NCI-H2227 (cell line): ENCODE data around the gene PTPRG.

ENCODE experiments used
- DNase-seq: peaks from one replicate; lab custom pipeline; 2025; ENCODE audit not compliant: unreplicated experiment; lab: John Stamatoyannopoulos, UW

PTPRG gene

DNA sequence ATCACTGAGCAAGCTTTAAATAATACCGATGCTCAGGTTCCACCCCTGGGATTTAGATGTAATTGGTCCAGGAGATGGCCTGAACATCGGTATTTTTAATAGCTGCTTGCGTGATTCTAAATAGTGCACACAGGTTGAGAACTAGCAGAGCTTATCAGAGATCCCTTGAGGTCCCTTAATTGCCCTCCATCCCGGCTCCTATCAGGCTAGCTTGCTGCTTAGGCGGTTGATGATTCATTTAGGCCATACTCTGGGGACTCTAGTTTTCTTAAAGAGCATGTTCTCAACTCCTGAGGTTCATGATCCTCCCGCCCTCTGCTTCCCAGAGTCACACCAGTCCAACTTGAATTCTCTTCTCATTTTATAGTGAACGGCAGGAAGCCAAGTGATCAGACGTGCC is 531.7 kb downstream of the PTPRG start:
- no peak for DNase-seq

DNA sequence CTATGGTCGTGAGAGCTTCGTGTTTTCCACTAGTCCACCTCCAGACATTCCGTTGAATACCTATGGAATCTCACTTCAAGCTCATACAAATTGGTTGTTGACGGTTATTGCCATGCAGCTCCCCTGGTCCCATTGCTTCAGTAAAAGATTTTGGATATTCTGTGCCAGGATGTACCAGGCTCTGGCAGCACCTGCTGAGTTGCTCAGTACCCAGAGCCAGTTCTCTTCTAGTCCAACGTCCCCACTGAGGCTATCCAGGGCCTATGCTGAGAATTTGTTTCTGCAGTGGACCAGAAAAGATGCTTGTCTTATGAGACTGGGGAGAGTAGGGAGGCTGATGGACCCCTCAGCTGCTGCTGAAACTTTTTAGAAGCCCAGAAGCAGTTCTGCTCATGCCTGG is 533.1 kb downstream of the PTPRG start:
- no peak for DNase-seq

DNA sequence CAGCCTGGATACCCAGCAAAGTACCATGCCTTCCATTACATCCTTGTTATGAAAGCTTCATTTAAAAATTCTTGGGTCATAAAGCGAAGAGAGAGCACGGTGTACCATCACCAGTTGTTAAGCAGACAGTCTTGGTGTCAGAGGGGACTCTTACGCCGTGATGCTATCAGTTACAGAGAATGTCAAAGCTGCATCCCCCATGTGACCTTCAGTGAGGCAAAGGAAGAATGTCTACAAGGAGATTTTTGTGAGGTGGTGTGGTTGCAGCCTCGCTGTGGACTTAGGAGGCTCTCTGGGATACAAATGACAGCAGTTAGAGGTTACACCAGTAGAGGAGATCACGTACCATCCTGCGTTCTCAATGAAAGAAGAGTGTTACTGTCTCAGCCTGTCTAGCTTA is 533.7 kb downstream of the PTPRG start:
- DNase-seq: no peak

DNA sequence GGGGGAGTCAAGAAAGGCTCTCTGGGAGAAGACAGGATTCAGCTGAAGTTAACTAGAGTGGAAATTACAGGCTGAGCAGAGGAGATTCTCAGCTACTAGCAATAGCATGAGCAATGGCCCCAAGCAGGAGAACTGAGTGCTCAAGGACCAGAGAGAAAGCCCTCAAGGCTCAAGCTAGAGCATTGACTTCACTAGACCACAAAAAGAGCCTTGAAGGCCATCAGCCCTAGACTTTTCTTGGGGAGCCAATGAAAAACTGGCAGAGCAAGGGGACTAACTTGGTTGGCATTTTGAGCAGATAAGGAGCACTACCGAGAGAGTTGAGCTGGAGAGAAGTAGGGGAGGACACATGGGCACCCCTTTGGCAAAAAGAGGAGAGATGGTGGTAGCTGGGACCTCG is 534.4 kb downstream of the PTPRG start:
- no peak for DNase-seq

DNA sequence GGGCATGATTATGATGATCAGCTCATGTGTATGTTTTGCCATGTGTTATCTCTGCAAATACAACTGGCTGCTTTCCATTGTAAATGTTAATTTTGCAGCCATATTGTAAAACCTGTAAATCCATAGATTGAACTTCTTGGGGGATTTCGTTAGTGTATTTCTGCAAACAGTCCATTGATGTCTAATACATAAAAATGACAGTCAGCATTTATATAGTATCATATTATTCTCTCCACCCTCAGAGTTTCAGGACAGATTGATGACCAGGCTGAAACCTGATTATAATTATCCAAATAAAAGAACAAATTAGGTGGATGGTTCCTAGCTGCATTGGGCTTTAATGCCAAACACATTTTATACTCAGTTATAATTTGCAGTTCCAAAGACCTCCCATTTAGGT is 535.1 kb downstream of the PTPRG start:
- no peak for DNase-seq

DNA sequence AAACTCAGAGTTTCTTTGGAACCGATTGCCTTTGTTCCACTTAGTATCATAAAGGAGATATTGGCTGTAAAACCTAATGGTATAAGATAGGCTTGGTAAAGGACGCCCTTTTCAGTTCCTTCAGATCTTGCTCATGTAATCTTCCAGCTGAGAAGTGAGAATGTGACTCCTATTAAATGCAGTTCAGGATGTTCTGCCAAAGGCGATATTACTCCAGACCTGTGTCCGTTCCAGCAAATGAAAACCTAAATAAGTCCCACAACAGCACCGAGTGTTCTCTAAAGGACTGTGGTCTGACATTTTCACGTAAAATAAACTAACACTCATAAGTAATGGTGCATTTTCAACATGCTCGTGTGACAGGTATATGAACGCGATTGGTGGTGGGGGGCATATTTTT is 535.8 kb downstream of the PTPRG start:
- no peak for DNase-seq

DNA sequence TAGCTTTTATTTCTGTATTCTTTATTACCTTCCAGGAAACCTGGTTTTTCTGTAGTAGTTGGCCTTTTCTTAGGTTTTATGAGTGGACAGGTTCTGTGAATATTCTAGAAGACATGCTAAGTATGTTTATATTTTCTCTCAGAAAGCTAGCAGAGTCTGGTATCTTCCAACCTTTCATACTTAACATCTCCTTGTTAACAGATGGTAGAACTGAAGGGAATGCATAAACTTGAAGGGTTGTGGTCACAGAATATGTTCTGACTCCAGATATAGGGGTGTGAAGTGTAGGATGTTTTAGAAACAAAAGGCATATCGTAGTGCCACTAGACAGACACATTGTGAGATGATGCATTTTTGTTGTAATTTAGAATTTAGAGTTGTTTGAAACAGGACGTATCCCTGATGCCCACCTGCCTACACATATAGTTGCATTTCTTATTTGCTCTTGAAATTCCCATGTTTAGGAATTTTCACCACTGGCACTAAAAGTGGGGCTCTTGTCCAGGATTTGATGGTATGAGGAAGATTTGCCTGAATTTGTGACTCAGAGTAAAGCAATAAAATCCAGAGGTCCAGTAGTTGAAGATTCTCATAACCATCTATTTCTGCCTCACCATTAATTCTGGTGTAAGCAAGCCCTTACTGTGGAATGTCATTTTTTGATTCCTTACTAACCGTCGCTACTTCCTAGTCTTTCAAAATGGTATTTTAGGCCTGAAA is 537.4 kb downstream of the PTPRG start:
- no peak for DNase-seq

DNA sequence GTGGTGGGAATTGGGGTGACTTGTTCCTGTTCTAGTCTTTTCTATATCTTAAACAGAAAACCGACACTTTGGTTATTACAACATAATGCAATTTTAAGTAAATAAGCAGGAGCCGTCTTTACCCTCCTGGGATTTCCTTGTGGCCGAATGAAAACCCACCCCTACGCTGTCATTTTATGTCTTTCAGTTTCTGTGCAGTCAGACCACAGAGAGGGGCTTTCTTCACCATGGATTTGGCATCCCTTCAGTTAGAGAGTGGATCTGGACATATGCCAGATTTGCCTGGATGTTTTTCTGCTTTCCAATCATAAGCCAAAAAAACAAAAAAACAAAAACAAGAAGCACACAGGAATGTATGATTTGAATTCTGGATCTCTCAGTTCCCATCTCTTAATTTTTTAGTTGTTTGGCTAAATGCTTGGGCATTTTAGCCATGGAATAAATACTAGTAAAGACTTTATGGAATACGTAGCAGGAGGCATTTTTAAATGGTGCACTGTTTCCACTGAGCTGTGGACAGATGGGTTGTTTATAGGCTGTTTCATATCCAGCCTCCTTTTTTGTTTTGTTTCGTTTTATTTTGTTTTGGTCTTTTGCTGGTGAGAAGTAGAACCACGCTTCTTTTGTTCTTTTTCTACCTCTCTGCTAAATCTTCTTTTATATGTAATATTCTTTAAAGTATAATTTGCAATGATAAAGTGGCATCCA is 539.1 kb downstream of the PTPRG start:
- DNase-seq: no peak

DNA sequence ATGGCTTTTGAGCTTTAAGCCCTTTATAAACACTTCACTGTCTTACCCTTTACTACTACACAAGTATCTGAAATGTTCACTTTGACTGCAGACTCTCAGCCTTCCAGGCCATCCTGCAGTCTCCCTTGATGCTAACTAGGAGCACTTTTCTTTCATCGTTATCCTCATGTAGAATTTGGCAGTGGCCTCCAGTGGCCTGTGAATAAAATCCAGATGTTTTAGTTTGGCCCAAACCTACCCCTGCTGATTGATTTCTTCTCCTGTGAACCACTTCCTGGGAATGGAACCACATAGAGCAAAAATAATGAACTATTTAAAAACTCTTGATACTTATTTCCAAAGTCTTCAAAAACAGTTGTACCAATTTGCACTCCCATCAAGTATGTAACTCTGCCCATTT is 540.1 kb downstream of the PTPRG start:
- no peak for DNase-seq

DNA sequence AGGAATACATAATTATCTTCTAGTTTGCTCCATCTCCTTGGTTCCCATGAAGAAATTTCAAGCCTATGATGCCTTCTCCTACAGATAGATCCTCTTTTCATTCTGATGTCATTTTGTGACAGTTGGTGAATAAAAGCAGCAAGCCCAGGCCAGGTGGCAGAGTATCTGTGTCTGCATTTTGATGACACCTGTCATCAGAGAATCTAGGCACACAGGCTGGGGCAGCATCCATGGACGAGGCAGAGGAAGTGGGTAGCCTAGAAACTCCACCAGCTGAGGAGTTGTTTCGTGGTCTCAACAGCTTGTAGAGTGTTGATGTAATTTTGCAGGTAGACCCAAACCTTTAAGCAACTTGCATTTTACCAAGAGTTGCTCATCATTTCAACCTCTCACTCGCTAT is 542.2 kb downstream of the PTPRG start:
- DNase-seq: no peak

DNA sequence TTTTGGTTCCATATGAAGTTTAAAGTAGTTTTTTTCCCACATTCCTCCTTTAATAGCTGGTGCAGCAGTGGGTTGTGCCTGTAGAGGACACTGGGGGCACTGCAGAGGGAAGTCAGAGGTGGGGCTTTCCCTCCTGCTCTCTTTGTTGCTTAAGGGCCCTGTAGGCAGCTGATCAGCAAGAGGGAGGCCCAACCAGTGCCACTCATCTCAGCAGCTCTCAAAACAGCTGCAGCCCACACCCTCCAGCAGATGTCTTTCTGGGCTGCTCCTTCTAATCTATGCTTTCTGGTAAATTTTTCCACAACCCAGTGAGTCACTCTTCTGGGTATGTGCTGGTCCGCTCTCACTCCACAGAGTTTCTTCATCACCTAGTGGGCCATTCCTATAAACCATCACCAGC is 548.2 kb downstream of the PTPRG start:
- DNase-seq: no peak

DNA sequence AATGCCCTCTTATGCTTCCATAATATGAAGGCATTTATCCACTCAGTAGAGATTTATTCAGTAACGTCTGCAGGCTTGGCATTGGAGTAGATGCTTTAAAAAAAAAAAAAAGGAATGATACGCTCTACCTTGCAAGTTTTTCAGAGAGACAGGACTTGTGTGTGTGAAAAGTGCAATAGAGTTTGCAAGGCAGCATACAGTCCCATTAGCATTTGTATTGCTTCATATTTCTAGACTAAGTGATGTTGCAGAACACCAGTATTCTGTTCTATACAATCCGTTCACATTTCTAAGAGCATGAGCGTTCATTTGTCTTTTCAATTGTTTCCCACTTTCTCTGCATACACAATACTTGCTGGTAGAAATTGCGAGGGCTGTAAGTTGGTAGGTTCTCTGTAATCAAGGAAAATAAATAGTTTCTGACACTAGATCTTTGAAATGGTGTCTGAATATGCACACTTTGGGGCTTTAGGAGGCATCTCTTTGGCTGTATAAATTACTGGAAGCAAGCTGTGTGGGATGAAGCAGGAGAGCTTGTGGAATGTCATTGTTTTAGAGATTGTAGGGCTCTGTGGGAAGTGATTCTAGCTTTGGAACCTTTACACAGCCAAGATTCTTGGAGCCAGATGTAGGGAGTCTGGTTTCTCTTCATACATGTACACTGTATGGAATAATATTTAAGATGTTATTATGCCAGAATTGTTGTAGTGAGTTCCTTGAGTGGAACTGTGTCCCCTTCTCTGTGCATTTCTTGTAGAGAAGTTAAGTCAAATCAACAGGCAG is 549.3 kb downstream of the PTPRG start:
- no peak for DNase-seq

DNA sequence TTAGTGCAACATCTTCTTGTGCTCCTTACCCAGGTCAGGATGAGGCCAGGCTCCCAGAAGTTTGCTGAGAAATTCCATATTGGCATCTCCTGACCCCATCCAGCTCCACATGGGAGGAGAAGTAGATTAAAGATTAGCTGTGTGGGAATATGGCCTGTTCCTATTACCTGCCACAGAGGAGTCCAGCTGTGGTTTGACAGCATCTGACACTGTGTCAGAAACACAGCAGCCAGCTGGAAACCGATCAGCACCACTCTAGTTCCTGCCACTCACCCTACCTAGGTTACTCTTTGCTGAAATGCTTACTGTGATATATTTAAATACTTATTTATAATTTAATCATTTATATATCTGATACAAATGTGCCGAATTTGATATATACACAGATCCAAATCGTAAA is 551.7 kb downstream of the PTPRG start:
- no peak for DNase-seq

DNA sequence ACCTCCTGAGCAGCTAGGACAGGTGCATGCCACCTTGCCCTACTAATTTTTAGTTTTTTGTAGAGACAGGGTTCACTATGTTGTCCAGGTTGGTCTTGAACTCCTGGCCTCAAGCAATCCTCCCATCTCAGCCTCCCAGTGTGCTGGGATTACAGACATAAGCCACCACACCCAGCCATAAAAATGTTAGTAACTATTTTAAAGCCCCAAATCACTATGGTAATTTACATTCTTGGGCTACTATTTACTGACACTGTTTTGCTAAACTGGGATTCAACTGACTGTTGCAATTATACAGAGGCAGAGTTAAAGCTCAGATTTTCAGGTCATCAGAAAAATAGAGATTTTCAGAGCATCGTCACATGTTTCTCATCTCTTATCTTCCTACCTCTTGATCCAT is 553.4 kb downstream of the PTPRG start:
- DNase-seq: no peak

DNA sequence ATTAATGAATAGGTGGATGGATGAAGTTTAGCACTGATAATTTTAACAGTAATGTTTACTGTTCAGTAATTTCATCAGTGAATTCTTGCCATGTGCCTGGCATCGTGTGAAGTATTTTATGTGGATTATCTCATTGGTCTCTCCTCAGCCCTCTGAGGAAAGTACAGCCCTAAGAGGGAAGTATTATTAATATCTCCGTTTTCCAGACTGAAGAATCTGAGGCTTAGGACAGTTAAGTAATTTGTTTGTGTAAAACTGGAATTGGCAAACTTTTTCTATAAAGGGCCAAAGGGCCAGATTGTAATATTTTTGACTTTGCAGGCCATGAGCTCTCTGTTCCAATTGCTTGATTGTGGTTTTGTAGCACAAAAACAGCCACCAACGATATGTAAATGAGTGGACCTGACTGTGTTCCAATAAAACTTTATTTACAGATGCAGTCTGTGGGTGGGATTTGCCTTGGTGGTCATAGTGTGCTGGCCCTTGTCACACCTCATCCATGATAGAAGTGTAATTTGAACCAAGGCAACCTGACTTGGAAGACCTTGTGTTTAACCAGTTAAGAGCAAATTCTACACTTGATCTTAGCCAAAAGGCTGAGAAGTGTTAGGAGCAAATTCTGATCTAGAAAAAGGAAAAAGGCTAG is 556.7 kb downstream of the PTPRG start:
- no peak for DNase-seq

DNA sequence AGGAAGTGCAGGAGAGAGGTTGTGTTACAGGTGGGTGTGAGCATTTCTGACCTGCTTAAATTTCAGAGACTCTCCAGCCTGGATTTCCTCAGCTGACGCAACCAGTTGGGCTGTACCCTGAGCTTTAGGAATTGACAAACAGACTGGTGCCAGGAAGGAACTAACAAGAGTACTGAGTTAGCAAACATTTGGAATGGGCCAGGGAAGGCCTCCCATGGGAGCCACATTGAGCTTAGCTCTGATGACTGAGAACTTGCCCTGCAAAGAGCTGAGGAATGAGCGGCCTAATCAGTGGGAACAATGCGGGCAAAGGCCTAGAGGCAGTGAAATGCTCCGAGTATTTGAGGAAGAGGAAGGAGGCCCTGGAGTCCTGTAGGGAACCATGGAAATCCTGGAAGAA is 557.8 kb downstream of the PTPRG start:
- no peak for DNase-seq

DNA sequence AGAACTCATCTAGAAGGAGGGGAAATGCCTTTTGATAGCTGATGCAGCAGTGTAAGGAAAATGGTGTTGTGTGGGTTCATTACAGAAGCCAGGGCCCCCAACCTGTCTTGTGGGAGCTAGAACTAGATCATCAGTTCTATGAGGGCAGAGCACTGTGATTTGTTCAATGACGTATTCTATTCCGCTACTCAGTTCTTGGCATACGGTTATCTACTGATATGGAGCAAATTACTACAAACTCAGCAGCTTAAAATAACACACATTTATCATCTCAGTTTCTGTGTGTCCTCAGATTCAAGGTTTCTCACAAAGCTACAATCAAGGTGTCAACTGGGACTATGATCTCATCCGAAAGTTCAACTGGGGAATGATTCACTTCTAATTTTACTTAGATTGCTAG is 561.4 kb downstream of the PTPRG start:
- DNase-seq: no peak

DNA sequence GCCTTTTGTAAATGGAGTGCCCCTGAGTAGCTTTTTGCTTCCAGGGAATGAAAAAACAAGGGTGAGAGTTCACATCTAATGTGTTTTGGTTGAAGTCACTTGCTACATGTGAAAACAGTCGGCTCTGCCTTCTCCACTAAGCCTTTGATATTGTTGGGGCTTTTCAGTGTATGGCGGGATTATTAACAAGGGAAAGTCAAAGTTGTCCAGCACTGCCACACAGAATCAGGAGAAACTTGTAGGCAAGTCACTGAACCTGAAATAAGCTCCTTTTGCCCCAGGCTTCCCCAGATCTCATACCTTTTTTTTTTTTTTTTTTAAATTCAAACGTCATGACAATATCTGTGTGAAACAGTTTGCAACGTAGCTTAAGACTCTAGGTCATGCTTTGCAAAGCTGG is 564.0 kb downstream of the PTPRG start:
- DNase-seq: no peak

DNA sequence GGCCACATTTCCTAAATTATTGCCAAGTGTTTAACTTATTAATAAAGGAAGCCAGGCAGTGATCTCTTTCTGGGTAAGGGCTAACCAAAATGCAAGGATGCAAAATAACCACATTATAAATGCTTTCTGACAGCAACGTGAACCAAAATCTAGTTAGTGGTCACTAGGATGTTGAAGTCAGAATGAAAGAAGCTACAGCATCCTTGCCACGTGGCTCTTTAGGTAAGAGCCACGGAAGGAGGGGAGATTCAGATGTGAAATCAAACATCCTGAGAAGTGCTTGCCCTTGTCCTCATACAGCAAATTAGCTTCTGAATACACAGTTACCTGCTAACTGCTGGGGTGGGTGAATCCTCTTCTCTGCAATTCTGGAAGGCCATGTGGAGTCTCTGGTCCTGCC is 565.7 kb downstream of the PTPRG start:
- DNase-seq: no peak

DNA sequence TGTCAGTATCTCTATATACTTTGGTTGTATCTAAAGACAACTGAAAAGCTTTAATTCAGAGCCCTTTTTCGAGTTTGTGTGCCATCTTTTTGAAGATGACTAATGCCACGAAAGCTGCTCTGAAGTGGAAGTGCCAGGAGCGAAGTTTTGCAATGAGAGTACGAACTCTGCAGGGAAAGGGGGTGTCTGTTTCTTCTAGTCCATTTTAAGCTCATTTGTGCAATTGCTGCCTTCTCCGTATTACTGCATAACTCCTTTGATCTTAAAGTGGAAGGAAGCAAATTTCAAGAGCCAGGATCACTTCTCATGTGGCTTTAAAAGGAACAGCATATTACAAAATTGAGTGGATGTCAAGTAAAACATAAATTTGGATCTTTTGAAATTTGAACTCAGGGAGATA is 566.7 kb downstream of the PTPRG start:
- DNase-seq: no peak

DNA sequence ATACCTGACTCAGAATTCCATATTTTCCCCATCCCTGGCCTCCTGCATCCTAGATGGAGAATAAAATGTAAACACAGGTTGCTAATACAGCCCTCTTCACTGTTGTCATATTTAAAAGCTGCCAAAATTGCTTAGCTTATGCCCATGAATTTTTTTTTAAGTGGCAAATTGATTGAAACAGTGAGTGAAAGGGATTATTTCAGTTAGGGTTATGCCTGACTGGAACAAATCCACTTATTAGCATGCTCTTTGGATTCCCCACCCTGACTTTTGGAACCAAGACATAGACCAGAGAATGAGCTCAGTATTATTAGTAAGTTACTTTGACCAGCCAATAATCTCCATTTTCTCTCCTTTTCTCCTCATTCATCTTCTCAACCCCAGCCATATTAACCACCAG is 567.3 kb downstream of the PTPRG start:
- DNase-seq: no peak

DNA sequence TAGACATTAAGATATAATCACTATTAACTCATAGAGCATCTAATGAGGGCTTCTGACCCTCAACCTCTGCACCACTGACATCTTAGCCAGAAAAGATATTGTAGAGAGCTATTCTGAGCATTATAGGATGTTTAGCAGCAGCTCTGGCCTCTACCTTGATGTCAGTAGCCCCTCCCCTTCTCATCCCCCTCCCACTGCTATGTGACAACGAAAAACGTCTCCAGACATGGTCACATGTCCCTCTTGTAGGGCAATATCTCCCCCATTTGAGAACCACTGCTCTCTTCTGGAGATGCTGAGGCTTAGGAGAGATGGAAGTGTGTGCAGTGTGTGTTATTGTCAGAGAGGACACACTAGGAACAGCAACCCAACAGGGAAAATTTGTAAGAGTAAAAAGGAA is 569.7 kb downstream of the PTPRG start:
- DNase-seq: no peak
